Neural progenitor cell (in vitro differentiated cells): ENCODE measurements around the gene PSMB7. TPM values are rescaled to one million over a fixed set of nuclear protein-coding genes. Genes with fewer than 3 reads are reported as not detected.
A peak's percentile ranks its signal among the peaks of the same experiment; 100 is the strongest.

Source experiments
- DNase-seq: peaks from one replicate; pipeline ENCODE4 v3.0.0-alpha.2; 2016; ENCODE audit warnings: low spot score
- H2AFZ ChIP-seq: fragments of 200-600 bp; sonication (generic); replicated peaks from 2 replicates; pipeline ENCODE4 v1.6.1; 2016; ENCODE audit warnings: antibody characterized with exemption
- H3F3A ChIP-seq: fragments of 200-600 bp; sonication (generic); 2 replicates; pipeline ENCODE4 v1.6.1; 2016; ENCODE audit warnings: antibody characterized with exemption, low read depth
- H3K27ac ChIP-seq: fragments of 200-600 bp; sonication (generic); 2 replicates; pipeline ENCODE4 v1.5.1; 2016; ENCODE audit warnings: mild to moderate bottlenecking
- H3K27me3 ChIP-seq: fragments of 200-600 bp; sonication (generic); 2 replicates; pipeline ENCODE4 v1.6.1; 2016; ENCODE audit warnings: mild to moderate bottlenecking, moderate library complexity
- H3K36me3 ChIP-seq: fragments of 200-600 bp; sonication (generic); 2 replicates; pipeline ENCODE4 v1.5.1; 2016
- H3K4me1 ChIP-seq: fragments of 200-600 bp; sonication (generic); 2 replicates; pipeline ENCODE4 v1.6.1; 2016; ENCODE audit warnings: mixed run types
- H3K4me2 ChIP-seq: fragments of 200-600 bp; sonication (generic); 2 replicates; pipeline ENCODE4 v1.6.1; 2016
- H3K4me3 ChIP-seq: fragments of 200-600 bp; sonication (generic); 2 replicates; pipeline ENCODE4 v1.5.1; 2016
- H3K79me2 ChIP-seq: fragments of 200-600 bp; sonication (generic); 2 replicates; pipeline ENCODE4 v1.6.1; 2016; ENCODE audit warnings: low read depth
- H3K9ac ChIP-seq: fragments of 200-600 bp; sonication (generic); 2 replicates; pipeline ENCODE4 v1.6.1; 2016
- H3K9me3 ChIP-seq: fragments of 200-600 bp; sonication (generic); 2 replicates; pipeline ENCODE4 v1.5.1; 2016; ENCODE audit warnings: low read depth
- H4K20me1 ChIP-seq: fragments of 200-600 bp; sonication (generic); 2 replicates; pipeline ENCODE4 v1.6.1; 2016; ENCODE audit warnings: low read depth
- H3K27ac Mint-ChIP-seq: 3 replicates; pipeline ENCODE4 v1.8.0; 2021; ENCODE audit warnings: mixed read lengths
- H3K27me3 Mint-ChIP-seq: 2 replicates; pipeline ENCODE4 v1.8.0; 2022; ENCODE audit warnings: low read depth, mild to moderate bottlenecking, inconsistent platforms, moderate library complexity, mixed read lengths; ENCODE audit not compliant: insufficient read depth
- H3K36me3 Mint-ChIP-seq: 3 replicates; pipeline ENCODE4 v1.8.0; 2021; ENCODE audit warnings: mixed read lengths
- H3K4me1 Mint-ChIP-seq: 3 replicates; pipeline ENCODE4 v1.8.0; 2021; ENCODE audit warnings: mixed read lengths
- H3K4me3 Mint-ChIP-seq: 3 replicates; pipeline ENCODE4 v1.8.0; 2021; ENCODE audit warnings: mild to moderate bottlenecking, moderate library complexity, mixed read lengths
- H3K9me3 Mint-ChIP-seq: 3 replicates; pipeline ENCODE4 v1.8.0; 2020; ENCODE audit warnings: mixed read lengths
- EZH2 ChIP-seq: fragments of 200-600 bp; sonication (generic); IDR thresholded peaks from 2 replicates; pipeline ENCODE4 v1.6.1; 2017; ENCODE audit warnings: antibody characterized with exemption, mild to moderate bottlenecking, moderate library complexity
- EZH2phosphoT487 ChIP-seq: fragments of 200-600 bp; sonication (generic); IDR thresholded peaks from 2 replicates; pipeline ENCODE4 v1.6.1; 2017; ENCODE audit warnings: antibody characterized with exemption
- total RNA-seq: library from RNA; depleted of rRNA; stranded (reverse); fragments of >200 nt; gene quantifications from 2 replicates; pipeline ENCODE4 v1.2.3, GENCODE V29; 2015; ENCODE audit warnings: low replicate concordance
- TF ChIP-seq, protein P1 (sequence below): fragments of 200-600 bp; sonication (generic); IDR thresholded peaks from 2 replicates; pipeline ENCODE4 v1.5.1; 2017; ENCODE audit warnings: antibody characterized with exemption, mild to moderate bottlenecking

The PSMB7 gene
- total RNA-seq, 1 donor from 2014 or later, result 249 TPM

DNA sequence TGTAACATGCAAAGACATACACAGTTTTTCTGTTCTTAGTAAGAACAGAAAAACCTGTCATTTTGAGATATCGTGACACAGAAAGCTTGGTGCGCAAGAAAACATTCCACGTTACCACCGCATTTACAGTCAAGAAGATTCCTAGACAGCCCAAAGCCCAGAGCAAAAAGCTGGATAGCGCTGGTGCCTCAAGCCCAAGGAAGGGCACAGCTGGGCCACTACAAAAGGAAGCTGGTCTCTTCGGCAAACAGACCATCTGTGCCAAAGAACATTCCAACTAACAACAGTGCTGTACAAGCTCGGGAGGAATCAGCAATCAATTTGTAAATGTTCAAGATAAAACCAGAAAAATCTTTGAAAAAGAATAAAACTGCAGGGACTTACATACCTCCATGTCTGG lies 31.0 kb downstream of the PSMB7 start:
- Histone ChIP-seq H3K27ac (no peak overlapping the region), H3K36me3 (no peaks in the 10 kb centered on the region), H3K79me2 (peaks cover 50% of the 10 kb centered on the region), H4K20me1 (peaks cover 16% of the 10 kb centered on the region), H3K4me2 (no peak overlapping the region), H3K4me3 (no peak overlapping the region), H3K9me3 (no peaks in the 10 kb centered on the region), H3K27me3 (no peaks in the 10 kb centered on the region), H3K4me1 (peaks cover 10% of the 10 kb centered on the region), H2AFZ (no peak overlapping the region), H3F3A (peaks cover 8% of the 10 kb centered on the region), H3K9ac (no peak overlapping the region)
- H3K4me3 Mint-ChIP-seq, result no peak overlapping the region
- peaks cover 3% of the 10 kb centered on the region for H3K27me3 Mint-ChIP-seq
- peaks cover 5% of the 10 kb centered on the region for H3K4me1 Mint-ChIP-seq
- H3K36me3 Mint-ChIP-seq, result peaks cover 18% of the 10 kb centered on the region
- TF ChIP-seq, protein P1, sequence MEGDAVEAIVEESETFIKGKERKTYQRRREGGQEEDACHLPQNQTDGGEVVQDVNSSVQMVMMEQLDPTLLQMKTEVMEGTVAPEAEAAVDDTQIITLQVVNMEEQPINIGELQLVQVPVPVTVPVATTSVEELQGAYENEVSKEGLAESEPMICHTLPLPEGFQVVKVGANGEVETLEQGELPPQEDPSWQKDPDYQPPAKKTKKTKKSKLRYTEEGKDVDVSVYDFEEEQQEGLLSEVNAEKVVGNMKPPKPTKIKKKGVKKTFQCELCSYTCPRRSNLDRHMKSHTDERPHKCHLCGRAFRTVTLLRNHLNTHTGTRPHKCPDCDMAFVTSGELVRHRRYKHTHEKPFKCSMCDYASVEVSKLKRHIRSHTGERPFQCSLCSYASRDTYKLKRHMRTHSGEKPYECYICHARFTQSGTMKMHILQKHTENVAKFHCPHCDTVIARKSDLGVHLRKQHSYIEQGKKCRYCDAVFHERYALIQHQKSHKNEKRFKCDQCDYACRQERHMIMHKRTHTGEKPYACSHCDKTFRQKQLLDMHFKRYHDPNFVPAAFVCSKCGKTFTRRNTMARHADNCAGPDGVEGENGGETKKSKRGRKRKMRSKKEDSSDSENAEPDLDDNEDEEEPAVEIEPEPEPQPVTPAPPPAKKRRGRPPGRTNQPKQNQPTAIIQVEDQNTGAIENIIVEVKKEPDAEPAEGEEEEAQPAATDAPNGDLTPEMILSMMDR, result no peak
- no peak for TF ChIP-seq EZH2
- no peak for TF ChIP-seq EZH2phosphoT487
- no peaks in the 10 kb centered on the region for H3K9me3 Mint-ChIP-seq
- DNase-seq, result no peak
- no peak overlapping the region for H3K27ac Mint-ChIP-seq

DNA sequence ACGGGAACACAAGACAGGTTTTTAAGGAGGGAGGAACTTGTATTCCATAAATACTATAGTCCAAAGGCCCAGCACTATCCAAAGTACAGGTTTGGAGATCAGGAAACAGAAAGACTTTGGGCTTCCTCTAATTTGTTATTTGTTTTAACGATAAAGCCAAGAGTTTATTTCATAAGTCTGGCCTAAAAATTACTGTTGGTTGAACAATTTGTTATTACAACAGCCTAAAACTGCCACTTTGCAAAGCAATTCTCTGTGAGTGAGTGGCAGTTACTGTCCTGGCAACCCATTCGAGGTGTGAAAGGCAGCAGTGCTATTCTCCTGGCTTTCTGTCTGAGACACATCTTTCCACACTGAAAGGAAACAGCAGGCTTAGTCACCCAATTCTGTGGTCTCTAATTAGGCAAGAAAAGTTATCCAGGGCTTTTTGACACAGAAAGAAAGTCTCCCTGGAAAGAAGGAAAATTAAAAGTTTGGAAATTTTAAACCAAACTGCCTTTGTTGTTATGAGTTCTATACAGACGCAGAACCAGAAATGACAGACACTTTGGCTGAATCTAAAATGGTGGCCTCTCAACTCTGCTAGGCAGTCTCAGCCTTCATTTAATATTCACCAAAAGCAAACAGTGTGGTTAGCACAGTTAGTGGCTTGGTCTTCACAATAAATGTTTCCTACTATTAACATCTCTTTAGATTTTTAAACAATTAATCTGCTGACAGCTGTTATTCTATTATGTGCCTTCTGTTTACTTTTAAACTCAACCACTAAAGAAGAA lies 33.9 kb downstream of the PSMB7 start:
- H3K4me2 ChIP-seq, result peak overlapping the region; percentile 13
- Mint-ChIP-seq H3K27me3 (peaks cover 2% of the 10 kb centered on the region), H3K27ac (no peak overlapping the region), H3K4me3 (no peak overlapping the region), H3K4me1 (no peaks in the 10 kb centered on the region), H3K9me3 (no peaks in the 10 kb centered on the region), H3K36me3 (peaks cover 18% of the 10 kb centered on the region)
- H3F3A ChIP-seq, result peaks cover 8% of the 10 kb centered on the region
- DNase-seq, result no peak
- H3K36me3 ChIP-seq, result no peaks in the 10 kb centered on the region
- H3K4me1 ChIP-seq, result peaks cover 10% of the 10 kb centered on the region
- H3K9ac ChIP-seq, result no peak overlapping the region
- no peaks in the 10 kb centered on the region for H3K9me3 ChIP-seq
- peak overlapping the region; percentile 56 for H3K27ac ChIP-seq
- peaks cover 25% of the 10 kb centered on the region for H3K79me2 ChIP-seq
- H2AFZ ChIP-seq, result no peak overlapping the region
- peaks cover 9% of the 10 kb centered on the region for H4K20me1 ChIP-seq
- H3K4me3 ChIP-seq, result no peak overlapping the region
- H3K27me3 ChIP-seq, result no peaks in the 10 kb centered on the region
- TF ChIP-seq, protein P1, result no peak
- TF ChIP-seq EZH2phosphoT487, result no peak
- TF ChIP-seq EZH2, result no peak

- no peaks in the 10 kb centered on the region for H3K4me1 Mint-ChIP-seq
- H4K20me1 ChIP-seq, result peaks cover 3% of the 10 kb centered on the region
- peaks cover 4% of the 10 kb centered on the region for H3K36me3 ChIP-seq
- H3K27ac Mint-ChIP-seq, result no peak overlapping the region
- H3K27me3 Mint-ChIP-seq, result peaks cover 3% of the 10 kb centered on the region
- H3K79me2 ChIP-seq, result peaks cover 41% of the 10 kb centered on the region
- H3K4me1 ChIP-seq, result peaks cover 10% of the 10 kb centered on the region
- peaks cover 8% of the 10 kb centered on the region for H3F3A ChIP-seq
- no peak overlapping the region for H3K4me3 Mint-ChIP-seq
- DNase-seq, result no peak
- no peak overlapping the region for H3K4me2 ChIP-seq
- H3K9ac ChIP-seq, result no peak overlapping the region
- H3K9me3 ChIP-seq, result no peaks in the 10 kb centered on the region
- no peak for TF ChIP-seq EZH2phosphoT487
- TF ChIP-seq, protein P1, result no peak
- no peak for TF ChIP-seq EZH2
- peaks cover 7% of the 10 kb centered on the region for H3K9me3 Mint-ChIP-seq
- no peak overlapping the region for H2AFZ ChIP-seq
- no peaks in the 10 kb centered on the region for H3K27me3 ChIP-seq
- no peak overlapping the region for H3K27ac ChIP-seq
- H3K36me3 Mint-ChIP-seq, result peaks cover 20% of the 10 kb centered on the region
- no peak overlapping the region for H3K4me3 ChIP-seq
These were observed 37.5 kb downstream of the PSMB7 start for GRCh38 chr9:124377551-124378406.
